Measurements from ENCODE around the gene KCNK1. TPM values are rescaled to one million over a fixed set of nuclear protein-coding genes. Genes with fewer than 3 reads are reported as not detected.

KCNK1 gene
- 5.6 TPM for total RNA-seq (ENCODE audit: unreplicated experiment)
- long read RNA-seq, transcript KCNK1-202 (3 exons, 2,161 nt) = major isoform, 6 of 6 reads
- long read RNA-seq, partial matches to known transcripts = 0 of 6 reads
- long read RNA-seq, other reads (novel, unspliced or antisense) = 0 of 6 reads

GRCh38 chr1:233613252-233614172 is at the start of gene KCNK1:
Gene KCNK1, plus strand, starts transcription at chr1:233614106. Its CDS starts 66 bp downstream, at chr1:233614172.
- no peaks in the 10 kb centered on the region for H3K36me3 Mint-ChIP-seq (ENCODE audit: low read depth, unreplicated experiment)
- H3K4me3 Mint-ChIP-seq (ENCODE audit: unreplicated experiment) = peak within 1 kb of the TSS; percentile 95
- H3K4me1 Mint-ChIP-seq (ENCODE audit: unreplicated experiment) = peaks cover 19% of the 10 kb centered on the region
- H3K27me3 Mint-ChIP-seq (ENCODE audit: unreplicated experiment) = peaks cover 13% of the 10 kb centered on the region
- TF ChIP-seq CTCF (IDR thresholded peaks at IDR 0.05; ENCODE audit: unreplicated experiment) = no peak
- H3K9me3 Mint-ChIP-seq (ENCODE audit: unreplicated experiment) = no peaks in the 10 kb centered on the region
- DNase-seq (ENCODE audit: low spot score) = peak; percentile 50
- peak within 1 kb of the TSS; percentile 41 for H3K27ac Mint-ChIP-seq (ENCODE audit: unreplicated experiment)

GRCh38 chr1:233565313-233565712 is 48.6 kb upstream of the KCNK1 start:
- Mint-ChIP-seq H3K27ac (ENCODE audit: unreplicated experiment) (no peak overlapping the region), H3K27me3 (ENCODE audit: unreplicated experiment) (no peaks in the 10 kb centered on the region), H3K4me1 (ENCODE audit: unreplicated experiment) (no peaks in the 10 kb centered on the region), H3K9me3 (ENCODE audit: unreplicated experiment) (no peaks in the 10 kb centered on the region), H3K36me3 (ENCODE audit: low read depth, unreplicated experiment) (no peaks in the 10 kb centered on the region), H3K4me3 (ENCODE audit: unreplicated experiment) (no peak overlapping the region)
- no peak for TF ChIP-seq CTCF (IDR thresholded peaks at IDR 0.05; ENCODE audit: unreplicated experiment)
- no peak for DNase-seq (ENCODE audit: low spot score)

GRCh38 chr1:233566886-233567285 is 47.0 kb upstream of the KCNK1 start:
- H3K4me3 Mint-ChIP-seq (ENCODE audit: unreplicated experiment) = no peak overlapping the region
- no peaks in the 10 kb centered on the region for H3K9me3 Mint-ChIP-seq (ENCODE audit: unreplicated experiment)
- H3K27me3 Mint-ChIP-seq (ENCODE audit: unreplicated experiment) = no peaks in the 10 kb centered on the region
- no peaks in the 10 kb centered on the region for H3K4me1 Mint-ChIP-seq (ENCODE audit: unreplicated experiment)
- DNase-seq (ENCODE audit: low spot score) = no peak
- no peaks in the 10 kb centered on the region for H3K36me3 Mint-ChIP-seq (ENCODE audit: low read depth, unreplicated experiment)
- no peak for TF ChIP-seq CTCF (IDR thresholded peaks at IDR 0.05; ENCODE audit: unreplicated experiment)
- no peak overlapping the region for H3K27ac Mint-ChIP-seq (ENCODE audit: unreplicated experiment)

- Mint-ChIP-seq H3K27me3 (ENCODE audit: unreplicated experiment) (no peaks in the 10 kb centered on the region), H3K4me1 (ENCODE audit: unreplicated experiment) (no peaks in the 10 kb centered on the region), H3K4me3 (ENCODE audit: unreplicated experiment) (no peak overlapping the region), H3K27ac (ENCODE audit: unreplicated experiment) (no peak overlapping the region), H3K36me3 (ENCODE audit: low read depth, unreplicated experiment) (no peaks in the 10 kb centered on the region), H3K9me3 (ENCODE audit: unreplicated experiment) (no peaks in the 10 kb centered on the region)
- DNase-seq (ENCODE audit: low spot score) = no peak
- TF ChIP-seq CTCF (IDR thresholded peaks at IDR 0.05; ENCODE audit: unreplicated experiment) = no peak
Observed at GRCh38 chr1:233569636-233570035, 44.3 kb upstream of the KCNK1 start.

GRCh38 chr1:233570216-233570615 is 43.7 kb upstream of the KCNK1 start:
- no peak for TF ChIP-seq CTCF (IDR thresholded peaks at IDR 0.05; ENCODE audit: unreplicated experiment)
- no peak overlapping the region for H3K4me3 Mint-ChIP-seq (ENCODE audit: unreplicated experiment)
- no peak overlapping the region for H3K27ac Mint-ChIP-seq (ENCODE audit: unreplicated experiment)
- no peaks in the 10 kb centered on the region for H3K4me1 Mint-ChIP-seq (ENCODE audit: unreplicated experiment)
- no peaks in the 10 kb centered on the region for H3K9me3 Mint-ChIP-seq (ENCODE audit: unreplicated experiment)
- H3K36me3 Mint-ChIP-seq (ENCODE audit: low read depth, unreplicated experiment) = no peaks in the 10 kb centered on the region
- DNase-seq (ENCODE audit: low spot score) = no peak
- H3K27me3 Mint-ChIP-seq (ENCODE audit: unreplicated experiment) = no peaks in the 10 kb centered on the region
